ENCODE data around the gene ATP5ME.

GRCh38 chr4:664713-665231 lies 9.3 kb downstream of the ATP5ME start:
- TF ChIP-seq, protein P1, sequence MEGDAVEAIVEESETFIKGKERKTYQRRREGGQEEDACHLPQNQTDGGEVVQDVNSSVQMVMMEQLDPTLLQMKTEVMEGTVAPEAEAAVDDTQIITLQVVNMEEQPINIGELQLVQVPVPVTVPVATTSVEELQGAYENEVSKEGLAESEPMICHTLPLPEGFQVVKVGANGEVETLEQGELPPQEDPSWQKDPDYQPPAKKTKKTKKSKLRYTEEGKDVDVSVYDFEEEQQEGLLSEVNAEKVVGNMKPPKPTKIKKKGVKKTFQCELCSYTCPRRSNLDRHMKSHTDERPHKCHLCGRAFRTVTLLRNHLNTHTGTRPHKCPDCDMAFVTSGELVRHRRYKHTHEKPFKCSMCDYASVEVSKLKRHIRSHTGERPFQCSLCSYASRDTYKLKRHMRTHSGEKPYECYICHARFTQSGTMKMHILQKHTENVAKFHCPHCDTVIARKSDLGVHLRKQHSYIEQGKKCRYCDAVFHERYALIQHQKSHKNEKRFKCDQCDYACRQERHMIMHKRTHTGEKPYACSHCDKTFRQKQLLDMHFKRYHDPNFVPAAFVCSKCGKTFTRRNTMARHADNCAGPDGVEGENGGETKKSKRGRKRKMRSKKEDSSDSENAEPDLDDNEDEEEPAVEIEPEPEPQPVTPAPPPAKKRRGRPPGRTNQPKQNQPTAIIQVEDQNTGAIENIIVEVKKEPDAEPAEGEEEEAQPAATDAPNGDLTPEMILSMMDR (IDR thresholded peaks at IDR 0.05): no peak
- no peak for TF ChIP-seq EZH2 (IDR thresholded peaks at IDR 0.05)
